ENCODE data around the gene ZCCHC7. TPM values are rescaled to one million over a fixed set of nuclear protein-coding genes. Genes with fewer than 3 reads are reported as not detected.

Gene ZCCHC7
- total and polyA plus RNA-seq, 2 of the 8 experiments (the other 6 are each of a cell fraction or from before 2014, with no cell fraction given): 12.2 to 27.5 TPM

- TF ChIP-seq, protein P1, sequence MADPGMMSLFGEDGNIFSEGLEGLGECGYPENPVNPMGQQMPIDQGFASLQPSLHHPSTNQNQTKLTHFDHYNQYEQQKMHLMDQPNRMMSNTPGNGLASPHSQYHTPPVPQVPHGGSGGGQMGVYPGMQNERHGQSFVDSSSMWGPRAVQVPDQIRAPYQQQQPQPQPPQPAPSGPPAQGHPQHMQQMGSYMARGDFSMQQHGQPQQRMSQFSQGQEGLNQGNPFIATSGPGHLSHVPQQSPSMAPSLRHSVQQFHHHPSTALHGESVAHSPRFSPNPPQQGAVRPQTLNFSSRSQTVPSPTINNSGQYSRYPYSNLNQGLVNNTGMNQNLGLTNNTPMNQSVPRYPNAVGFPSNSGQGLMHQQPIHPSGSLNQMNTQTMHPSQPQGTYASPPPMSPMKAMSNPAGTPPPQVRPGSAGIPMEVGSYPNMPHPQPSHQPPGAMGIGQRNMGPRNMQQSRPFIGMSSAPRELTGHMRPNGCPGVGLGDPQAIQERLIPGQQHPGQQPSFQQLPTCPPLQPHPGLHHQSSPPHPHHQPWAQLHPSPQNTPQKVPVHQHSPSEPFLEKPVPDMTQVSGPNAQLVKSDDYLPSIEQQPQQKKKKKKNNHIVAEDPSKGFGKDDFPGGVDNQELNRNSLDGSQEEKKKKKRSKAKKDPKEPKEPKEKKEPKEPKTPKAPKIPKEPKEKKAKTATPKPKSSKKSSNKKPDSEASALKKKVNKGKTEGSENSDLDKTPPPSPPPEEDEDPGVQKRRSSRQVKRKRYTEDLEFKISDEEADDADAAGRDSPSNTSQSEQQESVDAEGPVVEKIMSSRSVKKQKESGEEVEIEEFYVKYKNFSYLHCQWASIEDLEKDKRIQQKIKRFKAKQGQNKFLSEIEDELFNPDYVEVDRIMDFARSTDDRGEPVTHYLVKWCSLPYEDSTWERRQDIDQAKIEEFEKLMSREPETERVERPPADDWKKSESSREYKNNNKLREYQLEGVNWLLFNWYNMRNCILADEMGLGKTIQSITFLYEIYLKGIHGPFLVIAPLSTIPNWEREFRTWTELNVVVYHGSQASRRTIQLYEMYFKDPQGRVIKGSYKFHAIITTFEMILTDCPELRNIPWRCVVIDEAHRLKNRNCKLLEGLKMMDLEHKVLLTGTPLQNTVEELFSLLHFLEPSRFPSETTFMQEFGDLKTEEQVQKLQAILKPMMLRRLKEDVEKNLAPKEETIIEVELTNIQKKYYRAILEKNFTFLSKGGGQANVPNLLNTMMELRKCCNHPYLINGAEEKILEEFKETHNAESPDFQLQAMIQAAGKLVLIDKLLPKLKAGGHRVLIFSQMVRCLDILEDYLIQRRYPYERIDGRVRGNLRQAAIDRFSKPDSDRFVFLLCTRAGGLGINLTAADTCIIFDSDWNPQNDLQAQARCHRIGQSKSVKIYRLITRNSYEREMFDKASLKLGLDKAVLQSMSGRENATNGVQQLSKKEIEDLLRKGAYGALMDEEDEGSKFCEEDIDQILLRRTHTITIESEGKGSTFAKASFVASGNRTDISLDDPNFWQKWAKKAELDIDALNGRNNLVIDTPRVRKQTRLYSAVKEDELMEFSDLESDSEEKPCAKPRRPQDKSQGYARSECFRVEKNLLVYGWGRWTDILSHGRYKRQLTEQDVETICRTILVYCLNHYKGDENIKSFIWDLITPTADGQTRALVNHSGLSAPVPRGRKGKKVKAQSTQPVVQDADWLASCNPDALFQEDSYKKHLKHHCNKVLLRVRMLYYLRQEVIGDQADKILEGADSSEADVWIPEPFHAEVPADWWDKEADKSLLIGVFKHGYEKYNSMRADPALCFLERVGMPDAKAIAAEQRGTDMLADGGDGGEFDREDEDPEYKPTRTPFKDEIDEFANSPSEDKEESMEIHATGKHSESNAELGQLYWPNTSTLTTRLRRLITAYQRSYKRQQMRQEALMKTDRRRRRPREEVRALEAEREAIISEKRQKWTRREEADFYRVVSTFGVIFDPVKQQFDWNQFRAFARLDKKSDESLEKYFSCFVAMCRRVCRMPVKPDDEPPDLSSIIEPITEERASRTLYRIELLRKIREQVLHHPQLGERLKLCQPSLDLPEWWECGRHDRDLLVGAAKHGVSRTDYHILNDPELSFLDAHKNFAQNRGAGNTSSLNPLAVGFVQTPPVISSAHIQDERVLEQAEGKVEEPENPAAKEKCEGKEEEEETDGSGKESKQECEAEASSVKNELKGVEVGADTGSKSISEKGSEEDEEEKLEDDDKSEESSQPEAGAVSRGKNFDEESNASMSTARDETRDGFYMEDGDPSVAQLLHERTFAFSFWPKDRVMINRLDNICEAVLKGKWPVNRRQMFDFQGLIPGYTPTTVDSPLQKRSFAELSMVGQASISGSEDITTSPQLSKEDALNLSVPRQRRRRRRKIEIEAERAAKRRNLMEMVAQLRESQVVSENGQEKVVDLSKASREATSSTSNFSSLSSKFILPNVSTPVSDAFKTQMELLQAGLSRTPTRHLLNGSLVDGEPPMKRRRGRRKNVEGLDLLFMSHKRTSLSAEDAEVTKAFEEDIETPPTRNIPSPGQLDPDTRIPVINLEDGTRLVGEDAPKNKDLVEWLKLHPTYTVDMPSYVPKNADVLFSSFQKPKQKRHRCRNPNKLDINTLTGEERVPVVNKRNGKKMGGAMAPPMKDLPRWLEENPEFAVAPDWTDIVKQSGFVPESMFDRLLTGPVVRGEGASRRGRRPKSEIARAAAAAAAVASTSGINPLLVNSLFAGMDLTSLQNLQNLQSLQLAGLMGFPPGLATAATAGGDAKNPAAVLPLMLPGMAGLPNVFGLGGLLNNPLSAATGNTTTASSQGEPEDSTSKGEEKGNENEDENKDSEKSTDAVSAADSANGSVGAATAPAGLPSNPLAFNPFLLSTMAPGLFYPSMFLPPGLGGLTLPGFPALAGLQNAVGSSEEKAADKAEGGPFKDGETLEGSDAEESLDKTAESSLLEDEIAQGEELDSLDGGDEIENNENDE (IDR thresholded peaks at IDR 0.05; ENCODE audit: insufficient replicate concordance, low read length): no peak
These were observed 17.9 kb upstream of the ZCCHC7 start (continued) for GRCh38 chr9:37102486-37102885.
